Smooth muscle cell (in vitro differentiated cells): ENCODE measurements around the gene ANKRD24. TPM values are rescaled to one million over a fixed set of nuclear protein-coding genes. Genes with fewer than 3 reads are reported as not detected.

Experiments
- DNase-seq: peaks from one replicate; lab custom pipeline; 2025; ENCODE audit not compliant: unreplicated experiment; lab: John Stamatoyannopoulos, UW
- H2AFZ ChIP-seq: fragments of 200-600 bp; sonication (generic); 2 replicates; pipeline ENCODE4 v1.6.0; 2016; ENCODE audit warnings: antibody characterized with exemption, low read depth, mild to moderate bottlenecking
- H3F3A ChIP-seq: fragments of 200-600 bp; sonication (generic); 2 replicates; pipeline ENCODE4 v1.6.0; 2017; ENCODE audit warnings: antibody characterized with exemption, low read depth
- H3K27ac ChIP-seq: fragments of 200-600 bp; sonication (generic); 2 replicates; pipeline ENCODE4 v1.5.1; 2016; ENCODE audit warnings: low read depth, mild to moderate bottlenecking
- H3K27me3 ChIP-seq: fragments of 200-600 bp; sonication (generic); 2 replicates; pipeline ENCODE4 v1.6.1; 2016; ENCODE audit warnings: low read depth, mild to moderate bottlenecking
- H3K36me3 ChIP-seq: fragments of 200-600 bp; sonication (generic); 2 replicates; pipeline ENCODE4 v1.5.1; 2016; ENCODE audit warnings: low read depth
- H3K4me1 ChIP-seq: fragments of 200-600 bp; sonication (generic); 2 replicates; pipeline ENCODE4 v1.5.1; 2016; ENCODE audit warnings: low read depth
- H3K4me2 ChIP-seq: fragments of 200-600 bp; sonication (generic); 2 replicates; pipeline ENCODE4 v1.6.0; 2016; ENCODE audit warnings: mild to moderate bottlenecking
- H3K4me3 ChIP-seq: fragments of 200-600 bp; sonication (generic); 2 replicates; pipeline ENCODE4 v1.5.1; 2016; ENCODE audit warnings: mild to moderate bottlenecking
- H3K79me2 ChIP-seq: fragments of 200-600 bp; sonication (generic); 2 replicates; pipeline ENCODE4 v1.6.0; 2016; ENCODE audit warnings: low read depth, mild to moderate bottlenecking
- H3K9ac ChIP-seq: fragments of 200-600 bp; sonication (generic); 2 replicates; pipeline ENCODE4 v1.6.0; 2016; ENCODE audit warnings: low read depth
- H3K9me3 ChIP-seq: fragments of 200-600 bp; sonication (generic); replicated peaks from 2 replicates; pipeline ENCODE4 v1.5.1; 2016; ENCODE audit warnings: low read depth
- H4K20me1 ChIP-seq: fragments of 200-600 bp; sonication (generic); 2 replicates; pipeline ENCODE4 v1.6.0; 2016; ENCODE audit warnings: low read depth
- CTCF ChIP-seq: fragments of 200-600 bp; sonication (generic); IDR thresholded peaks from 2 replicates; pipeline ENCODE4 v1.5.1; 2017; ENCODE audit warnings: borderline replicate concordance, mild to moderate bottlenecking, antibody characterized with exemption; ENCODE audit not compliant: insufficient read depth, poor library complexity, severe bottlenecking
- WGBS: methylation state at CpG from one replicate; pipeline ENCODE4 v1.1.7; 2016; ENCODE audit warnings: low lambda C conversion rate; 5-methylcytosine and 5-hydroxymethylcytosine counted together
- polyA plus RNA-seq: library from polyadenylated mRNA; unstranded; fragments of >200 nt; fragmentation: Nextera tagmentation; extraction: Ambion mirVana; gene quantifications from 2 replicates; pipeline ENCODE4 v1.2.1, GENCODE V29; 2016
- total RNA-seq: library from RNA; depleted of rRNA; stranded (reverse); fragments of >200 nt; gene quantifications from 2 replicates; pipeline ENCODE4 v1.2.3, GENCODE V29; 2014

ANKRD24 gene
- total and polyA plus RNA-seq, 2 experiments from 2014 or later: 1.5 TPM; not detected in 1

- Histone ChIP-seq H3K36me3 (no peaks in the 10 kb centered on the region), H3K4me3 (no peak overlapping the region), H3K4me1 (no peaks in the 10 kb centered on the region), H3K79me2 (no peaks in the 10 kb centered on the region), H2AFZ (no peak overlapping the region), H3F3A (no peaks in the 10 kb centered on the region), H3K9ac (no peak overlapping the region), H3K27me3 (no peaks in the 10 kb centered on the region), H3K9me3 (no peaks in the 10 kb centered on the region), H4K20me1 (no peaks in the 10 kb centered on the region), H3K4me2 (no peak overlapping the region), H3K27ac (no peak overlapping the region)
- 73% methylated on average over 13 of the region's 13 CpGs for WGBS
- TF ChIP-seq CTCF: no peak
- DNase-seq: no peak
Observed at GRCh38 chr19:4208385-4209094, 26.1 kb downstream of the ANKRD24 start.

- no peaks in the 10 kb centered on the region for H3F3A ChIP-seq
- H2AFZ ChIP-seq: no peak overlapping the region
- 78% methylated on average over 15 of the region's 15 CpGs for WGBS
- no peaks in the 10 kb centered on the region for H4K20me1 ChIP-seq
- no peak for DNase-seq
- H3K4me3 ChIP-seq: no peak overlapping the region
- H3K9ac ChIP-seq: no peak overlapping the region
- H3K4me2 ChIP-seq: no peak overlapping the region
- no peaks in the 10 kb centered on the region for H3K4me1 ChIP-seq
- H3K27me3 ChIP-seq: no peaks in the 10 kb centered on the region
- no peak for TF ChIP-seq CTCF
- H3K79me2 ChIP-seq: no peaks in the 10 kb centered on the region
- no peak overlapping the region for H3K27ac ChIP-seq
- no peaks in the 10 kb centered on the region for H3K36me3 ChIP-seq
- no peaks in the 10 kb centered on the region for H3K9me3 ChIP-seq
Observed at GRCh38 chr19:4210166-4210731, 27.8 kb downstream of the ANKRD24 start.

- 87% methylated on average over 3 of the region's 3 CpGs for WGBS
- H3K79me2 ChIP-seq: no peaks in the 10 kb centered on the region
- H3K9ac ChIP-seq: no peak overlapping the region
- no peak overlapping the region for H3K4me3 ChIP-seq
- H3K4me2 ChIP-seq: no peak overlapping the region
- no peaks in the 10 kb centered on the region for H3K9me3 ChIP-seq
- TF ChIP-seq CTCF: no peak
- no peaks in the 10 kb centered on the region for H3K36me3 ChIP-seq
- H4K20me1 ChIP-seq: no peaks in the 10 kb centered on the region
- no peaks in the 10 kb centered on the region for H3K27me3 ChIP-seq
- H3K27ac ChIP-seq: no peak overlapping the region
- DNase-seq: no peak
- H2AFZ ChIP-seq: no peak overlapping the region
- H3K4me1 ChIP-seq: no peaks in the 10 kb centered on the region
- no peaks in the 10 kb centered on the region for H3F3A ChIP-seq
Observed at GRCh38 chr19:4213116-4213515, 30.6 kb downstream of the ANKRD24 start.

- Histone ChIP-seq H3K9ac (no peak overlapping the region), H3K27ac (no peak overlapping the region), H3K79me2 (no peaks in the 10 kb centered on the region), H2AFZ (no peak overlapping the region), H3K27me3 (no peaks in the 10 kb centered on the region), H3K4me2 (no peak overlapping the region), H3K4me1 (no peaks in the 10 kb centered on the region), H3K4me3 (no peak overlapping the region), H4K20me1 (no peaks in the 10 kb centered on the region), H3K9me3 (no peaks in the 10 kb centered on the region), H3F3A (no peaks in the 10 kb centered on the region), H3K36me3 (no peaks in the 10 kb centered on the region)
- TF ChIP-seq CTCF: no peak
- no peak for DNase-seq
- 80% methylated on average over 10 of the region's 10 CpGs for WGBS
Observed at GRCh38 chr19:4215807-4216206, 33.3 kb downstream of the ANKRD24 start.
